IMR-90 (cell line): ENCODE measurements around the gene SYNPR.

ENCODE experiments used
- BHLHE40 ChIP-seq: fragments of 150-350 bp; IDR thresholded peaks from 2 replicates; pipeline ENCODE4 v1.6.1; 2016; ENCODE audit warnings: mild to moderate bottlenecking, low read depth, low read length
- CEBPB ChIP-seq: IDR thresholded peaks from 2 replicates; pipeline ENCODE4 v1.6.1; 2012; ENCODE audit warnings: low read depth, low read length, improper control_type of control experiment
- CTCF ChIP-seq: conservative IDR thresholded peaks from 2 replicates; pipeline ENCODE4 v1.5.1; 2012; ENCODE audit warnings: mild to moderate bottlenecking, low read depth, low read length, improper control_type of control experiment
- MAZ ChIP-seq: IDR thresholded peaks from 2 replicates; pipeline ENCODE4 v1.6.1; 2012; ENCODE audit warnings: low read depth, mild to moderate bottlenecking, low read length, improper control_type of control experiment, moderate library complexity, borderline replicate concordance
- MXI1 ChIP-seq: IDR thresholded peaks from 2 replicates; pipeline ENCODE4 v1.6.1; 2012; ENCODE audit warnings: low read depth, mild to moderate bottlenecking, low read length, moderate library complexity, borderline replicate concordance
- POLR2A ChIP-seq: IDR thresholded peaks from 2 replicates; pipeline ENCODE4 v1.6.1; 2012; ENCODE audit warnings: mild to moderate bottlenecking, low read depth, low read length
- RAD21 ChIP-seq: IDR thresholded peaks from 2 replicates; pipeline ENCODE4 v1.6.1; 2012; ENCODE audit warnings: low read length, improper control_type of control experiment
- RCOR1 ChIP-seq: IDR thresholded peaks from 2 replicates; pipeline ENCODE4 v1.6.1; 2012; ENCODE audit warnings: mild to moderate bottlenecking, low read length, improper control_type of control experiment; ENCODE audit not compliant: insufficient replicate concordance
- RFX5 ChIP-seq: IDR thresholded peaks from 2 replicates; pipeline ENCODE4 v1.8.0; 2012; ENCODE audit warnings: low read depth, mild to moderate bottlenecking, low read length, moderate library complexity
- SMC3 ChIP-seq: fragments of 150-350 bp; IDR thresholded peaks from 2 replicates; pipeline ENCODE4 v1.6.1; 2016; ENCODE audit warnings: low read depth, mild to moderate bottlenecking, antibody characterized with exemption, low read length, moderate library complexity
- TF ChIP-seq, protein P1 (sequence below): fragments of 150-350 bp; IDR thresholded peaks from 2 replicates; pipeline ENCODE4 v1.6.1; 2017; ENCODE audit warnings: mild to moderate bottlenecking, antibody characterized with exemption, low read length, low read depth
- TF ChIP-seq, protein P2 (sequence below): fragments of 150-350 bp; IDR thresholded peaks from 2 replicates; pipeline ENCODE4 v1.6.1; 2016; ENCODE audit warnings: low read depth, mild to moderate bottlenecking, low read length, moderate library complexity, borderline replicate concordance

- TF ChIP-seq CTCF: no peak
- TF ChIP-seq RAD21: no peak
- TF ChIP-seq, protein P1, sequence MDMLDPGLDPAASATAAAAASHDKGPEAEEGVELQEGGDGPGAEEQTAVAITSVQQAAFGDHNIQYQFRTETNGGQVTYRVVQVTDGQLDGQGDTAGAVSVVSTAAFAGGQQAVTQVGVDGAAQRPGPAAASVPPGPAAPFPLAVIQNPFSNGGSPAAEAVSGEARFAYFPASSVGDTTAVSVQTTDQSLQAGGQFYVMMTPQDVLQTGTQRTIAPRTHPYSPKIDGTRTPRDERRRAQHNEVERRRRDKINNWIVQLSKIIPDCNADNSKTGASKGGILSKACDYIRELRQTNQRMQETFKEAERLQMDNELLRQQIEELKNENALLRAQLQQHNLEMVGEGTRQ: no peak
- TF ChIP-seq POLR2A: no peak
- TF ChIP-seq SMC3: no peak
- no peak for TF ChIP-seq CEBPB
- TF ChIP-seq MXI1: no peak
- TF ChIP-seq RCOR1: no peak
- no peak for TF ChIP-seq RFX5
- TF ChIP-seq, protein P2, sequence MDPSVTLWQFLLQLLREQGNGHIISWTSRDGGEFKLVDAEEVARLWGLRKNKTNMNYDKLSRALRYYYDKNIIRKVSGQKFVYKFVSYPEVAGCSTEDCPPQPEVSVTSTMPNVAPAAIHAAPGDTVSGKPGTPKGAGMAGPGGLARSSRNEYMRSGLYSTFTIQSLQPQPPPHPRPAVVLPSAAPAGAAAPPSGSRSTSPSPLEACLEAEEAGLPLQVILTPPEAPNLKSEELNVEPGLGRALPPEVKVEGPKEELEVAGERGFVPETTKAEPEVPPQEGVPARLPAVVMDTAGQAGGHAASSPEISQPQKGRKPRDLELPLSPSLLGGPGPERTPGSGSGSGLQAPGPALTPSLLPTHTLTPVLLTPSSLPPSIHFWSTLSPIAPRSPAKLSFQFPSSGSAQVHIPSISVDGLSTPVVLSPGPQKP: no peak
- TF ChIP-seq BHLHE40: no peak
- no peak for TF ChIP-seq MAZ
Measured at GRCh38 chr3:63654931-63655330, 376.8 kb downstream of the SYNPR start.
